HG03135 (cell line): ENCODE results near the gene PLXNB3.

Source experiments
- ATAC-seq: cut with Tn5 transposase; IDR thresholded peaks from one replicate; pipeline ENCODE4 v1.9.1; 2021; ENCODE audit warnings: mild to moderate bottlenecking, moderate library complexity; ENCODE audit not compliant: unreplicated experiment

The PLXNB3 gene

DNA sequence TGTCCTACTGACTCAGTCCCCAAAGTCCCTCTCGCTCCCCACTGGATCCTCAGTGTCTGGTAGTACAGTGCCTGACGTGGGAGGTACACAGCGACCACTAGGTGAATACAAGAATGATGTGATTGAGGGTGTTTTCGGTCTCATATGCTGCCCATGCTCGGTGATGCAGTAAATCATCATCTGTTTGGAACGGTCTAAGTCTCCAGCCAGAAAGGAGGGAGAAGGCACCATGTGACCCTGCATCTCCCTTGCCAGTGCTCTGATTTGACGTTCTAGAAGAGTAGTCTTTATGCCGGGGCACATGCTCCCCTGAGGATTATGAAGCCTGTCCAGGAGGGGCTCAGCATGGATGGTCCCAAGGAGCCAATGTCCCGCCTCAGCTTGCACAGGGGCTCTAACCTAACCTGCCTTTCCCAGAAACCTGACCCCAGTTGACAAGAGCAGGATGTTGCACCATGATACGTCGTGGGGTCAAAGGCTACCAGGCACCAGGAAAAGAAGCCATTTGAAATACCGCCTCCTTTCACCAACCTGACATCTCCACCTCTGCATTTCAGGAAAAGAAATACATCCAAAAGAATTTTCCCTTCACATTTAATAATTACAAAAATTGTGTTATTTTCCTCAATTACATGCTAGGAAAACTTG lies 13.8 kb upstream of the PLXNB3 start:
- ATAC-seq: no peak

DNA sequence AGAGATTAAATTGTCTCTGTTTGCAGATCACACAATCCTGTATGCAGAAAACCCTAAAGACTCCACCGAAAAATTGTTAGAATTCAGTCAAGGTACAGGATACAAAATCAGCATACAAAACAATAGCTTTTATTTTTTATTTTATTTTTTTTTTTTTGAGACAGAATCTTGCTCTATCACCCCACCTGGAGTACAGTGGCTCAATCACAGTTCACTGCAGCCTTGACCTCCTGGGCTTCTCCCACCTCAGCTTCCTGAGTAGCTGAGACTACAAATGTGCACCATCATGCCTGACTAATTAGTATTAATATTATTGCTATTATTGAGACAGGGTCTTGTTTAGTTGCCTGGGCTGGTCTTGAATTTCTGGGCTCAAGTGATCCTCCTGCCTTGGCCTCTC lies 8.9 kb upstream of the PLXNB3 start:
- no peak for ATAC-seq

DNA sequence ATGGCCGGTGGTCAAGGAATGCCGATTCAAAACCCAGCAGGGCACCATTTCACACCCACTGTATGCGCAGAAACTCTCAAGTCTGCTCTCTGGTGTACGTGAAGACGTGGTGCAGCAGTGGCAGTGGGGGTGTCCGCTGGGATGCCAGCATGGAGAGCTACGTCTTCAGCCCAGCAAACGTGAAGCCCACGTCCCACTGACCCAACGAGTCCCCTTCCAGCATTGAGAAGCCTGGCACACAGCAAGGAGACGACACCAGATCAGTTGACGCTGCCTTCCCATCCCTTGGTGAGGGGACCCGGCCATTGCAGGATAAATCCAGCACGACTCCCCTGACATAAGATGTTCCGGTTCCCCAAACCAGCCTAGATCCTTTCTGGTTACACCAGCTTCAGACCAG lies 2.2 kb upstream of the PLXNB3 start:
- ATAC-seq: no peak

DNA sequence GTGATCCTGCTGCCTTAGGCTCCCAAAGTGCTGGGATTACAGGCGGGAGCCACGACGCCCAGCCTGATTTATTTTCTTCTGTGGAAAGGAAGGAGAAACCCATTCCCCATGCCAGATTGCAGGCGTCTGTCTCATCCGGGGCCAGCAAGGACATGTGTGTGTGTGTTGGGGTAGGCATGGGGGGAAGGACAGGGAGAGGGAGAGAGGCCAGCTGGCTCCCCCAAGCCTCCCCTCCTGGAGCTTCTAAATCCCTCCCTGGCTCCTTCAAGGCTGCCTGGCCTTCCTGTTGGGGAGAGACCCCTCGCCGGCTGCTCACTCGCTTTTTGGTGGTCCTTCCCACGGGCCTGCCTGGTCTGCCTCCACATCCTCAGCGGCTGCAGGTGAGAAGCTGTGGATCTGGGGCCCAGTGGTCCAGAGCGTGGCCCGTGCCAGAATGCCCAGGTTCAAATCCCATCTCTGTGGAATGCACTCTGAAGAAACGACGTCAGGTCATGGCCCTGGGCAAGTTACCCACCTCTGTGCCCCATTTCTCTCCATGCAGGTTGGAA lies 1.3 kb upstream of the PLXNB3 start:
- ATAC-seq: no peak

DNA sequence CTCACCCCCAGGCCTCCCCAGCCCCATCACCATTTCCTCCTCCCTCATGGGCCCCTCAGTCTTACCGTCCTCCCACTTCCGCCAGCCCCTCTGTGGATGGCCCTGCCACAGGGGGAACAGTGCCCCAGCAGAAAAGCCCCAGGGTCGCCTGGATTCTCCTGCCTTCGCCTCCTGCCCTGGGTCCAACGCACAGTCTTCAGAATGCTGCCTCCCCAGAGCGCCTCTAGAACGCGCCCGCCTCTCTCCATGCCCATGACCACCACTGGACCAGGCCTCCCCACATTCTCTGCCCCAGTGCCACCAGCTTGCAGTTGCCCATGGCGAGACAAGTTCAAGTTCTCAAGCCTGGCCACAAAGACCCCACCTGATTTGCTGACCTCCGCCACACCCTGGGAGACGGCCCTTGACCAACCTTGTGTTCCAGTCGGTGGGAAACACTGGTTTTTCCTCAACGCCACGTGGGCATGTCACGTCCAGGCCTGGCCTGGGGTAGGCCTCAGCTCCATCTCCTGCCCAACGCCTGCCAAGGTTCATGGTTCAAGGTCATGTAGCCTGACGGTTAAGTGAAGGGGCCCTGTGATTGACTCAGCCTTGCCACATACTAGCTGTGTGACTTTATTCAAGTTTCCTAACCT lies 634 bp upstream of the PLXNB3 start:
- no peak for ATAC-seq

DNA sequence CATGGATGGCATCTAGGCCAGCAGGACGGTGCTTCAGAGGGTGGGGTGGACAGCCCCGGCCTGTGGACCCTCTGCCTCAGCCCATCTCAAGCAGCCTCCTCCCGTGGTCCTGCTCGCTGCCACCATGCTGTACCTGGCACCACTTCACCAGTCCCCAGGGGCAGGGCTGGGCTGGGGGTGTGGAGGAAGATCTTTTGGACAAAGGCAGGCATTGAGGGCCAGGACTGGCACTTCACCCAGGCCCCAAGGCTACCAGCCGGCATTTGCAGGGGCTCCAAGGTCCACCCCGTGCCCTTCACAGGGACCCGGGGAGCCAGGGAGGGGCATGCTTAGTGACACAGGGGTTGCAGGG lies 713 bp downstream of the PLXNB3 start:
- ATAC-seq: no peak

DNA sequence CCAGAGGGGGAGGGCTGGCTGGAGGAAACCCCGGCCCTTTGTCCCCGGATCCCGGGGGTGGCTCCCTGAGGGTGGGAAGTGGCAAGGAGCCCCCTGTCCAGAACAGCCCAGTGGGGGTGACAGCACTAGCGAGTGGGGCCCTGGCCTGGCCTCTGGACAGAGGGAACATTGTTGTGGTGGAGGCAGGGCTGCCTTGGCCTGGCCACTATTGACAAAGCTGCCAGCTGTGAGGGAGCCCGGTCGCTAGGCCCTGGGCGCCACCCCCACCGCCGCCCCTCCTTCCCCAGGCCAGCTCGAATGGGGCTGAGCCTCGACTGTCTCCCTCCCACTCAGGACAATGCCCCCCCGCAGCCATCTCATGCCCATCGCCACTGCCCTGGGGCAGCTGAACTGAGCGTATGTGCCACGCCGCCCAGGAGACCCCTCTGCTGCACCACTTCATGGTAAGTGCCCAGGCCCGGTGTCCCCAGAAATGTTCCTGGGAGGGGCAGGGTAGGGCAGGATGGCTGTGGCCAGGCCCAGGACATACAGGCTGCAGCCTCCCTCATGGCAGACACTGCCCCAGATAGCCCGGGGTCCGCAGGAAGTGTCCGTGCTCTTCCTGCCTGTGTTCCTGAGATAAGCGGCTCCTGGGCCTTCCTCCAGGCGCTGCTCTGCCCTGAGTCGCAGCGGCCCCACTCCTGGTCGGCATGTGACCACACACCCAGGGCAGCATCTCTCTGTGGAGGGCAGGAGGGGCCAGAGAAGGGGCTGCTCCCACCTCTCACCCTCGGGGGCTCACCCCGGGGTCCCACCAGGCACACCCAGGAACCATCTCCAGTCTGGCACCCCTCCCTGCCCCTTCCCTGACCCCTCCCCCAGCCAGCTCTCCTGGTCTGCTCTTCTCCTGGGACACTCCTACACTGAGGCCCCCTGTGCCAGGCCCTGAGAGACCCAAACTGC lies 1.4 kb downstream of the PLXNB3 start:
- no peak for ATAC-seq

DNA sequence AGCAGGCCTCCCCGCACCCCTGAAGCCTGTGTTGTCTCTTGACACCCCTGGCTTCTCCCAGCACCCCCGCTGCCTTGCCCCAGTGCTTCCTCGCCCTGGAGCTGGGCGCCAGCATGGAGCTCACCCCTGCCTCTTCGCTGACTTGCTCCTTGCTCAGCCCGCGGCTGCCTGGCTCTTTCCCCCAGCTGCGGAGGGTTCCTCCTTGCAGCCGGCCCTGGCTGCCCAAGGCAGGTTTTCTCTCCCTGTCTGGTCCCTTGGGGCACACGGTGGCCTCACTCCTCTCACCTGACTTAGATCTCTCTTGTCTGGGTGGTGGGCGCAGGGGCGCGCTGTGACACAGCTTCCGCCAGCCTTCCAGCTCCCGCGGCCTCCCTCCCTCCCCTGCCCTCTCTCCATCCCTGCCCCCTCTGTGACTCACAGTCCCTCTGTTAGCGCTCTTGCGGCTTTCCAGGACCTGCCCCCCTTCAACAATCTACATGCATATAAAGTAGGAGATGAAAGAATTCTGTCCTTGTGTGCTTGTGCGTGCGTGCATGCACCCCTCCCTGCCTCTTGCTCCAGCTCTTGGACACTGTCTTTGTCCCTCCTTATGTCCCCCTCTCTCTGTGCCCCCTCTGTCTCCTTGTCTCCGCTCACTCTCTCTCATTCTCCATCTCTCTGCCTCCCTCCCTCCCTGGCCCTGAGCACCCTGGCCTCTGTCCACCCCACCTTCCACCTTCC lies 2.2 kb downstream of the PLXNB3 start:
- ATAC-seq: no peak

DNA sequence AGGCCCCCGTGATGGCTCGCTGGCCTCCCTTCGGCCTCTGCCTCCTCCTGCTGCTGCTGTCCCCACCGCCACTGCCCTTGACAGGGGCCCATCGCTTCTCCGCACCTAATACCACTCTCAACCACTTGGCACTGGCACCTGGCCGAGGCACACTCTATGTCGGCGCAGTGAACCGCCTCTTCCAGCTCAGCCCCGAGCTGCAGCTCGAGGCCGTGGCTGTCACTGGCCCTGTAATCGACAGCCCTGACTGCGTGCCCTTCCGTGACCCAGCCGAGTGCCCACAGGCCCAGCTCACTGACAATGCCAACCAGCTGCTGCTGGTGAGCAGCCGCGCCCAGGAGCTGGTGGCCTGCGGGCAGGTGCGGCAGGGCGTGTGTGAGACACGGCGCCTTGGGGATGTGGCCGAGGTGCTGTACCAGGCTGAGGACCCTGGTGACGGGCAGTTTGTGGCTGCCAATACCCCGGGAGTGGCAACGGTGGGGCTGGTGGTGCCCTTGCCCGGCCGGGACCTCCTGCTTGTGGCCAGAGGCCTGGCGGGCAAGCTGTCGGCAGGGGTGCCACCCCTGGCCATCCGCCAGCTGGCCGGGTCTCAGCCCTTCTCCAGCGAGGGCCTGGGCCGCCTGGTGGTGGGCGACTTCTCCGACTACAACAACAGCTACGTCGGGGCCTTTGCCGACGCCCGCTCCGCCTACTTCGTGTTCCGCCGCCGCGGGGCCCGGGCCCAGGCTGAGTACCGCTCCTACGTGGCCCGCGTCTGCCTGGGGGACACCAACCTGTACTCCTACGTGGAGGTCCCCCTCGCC lies 3.0 kb downstream of the PLXNB3 start:
- no peak for ATAC-seq

DNA sequence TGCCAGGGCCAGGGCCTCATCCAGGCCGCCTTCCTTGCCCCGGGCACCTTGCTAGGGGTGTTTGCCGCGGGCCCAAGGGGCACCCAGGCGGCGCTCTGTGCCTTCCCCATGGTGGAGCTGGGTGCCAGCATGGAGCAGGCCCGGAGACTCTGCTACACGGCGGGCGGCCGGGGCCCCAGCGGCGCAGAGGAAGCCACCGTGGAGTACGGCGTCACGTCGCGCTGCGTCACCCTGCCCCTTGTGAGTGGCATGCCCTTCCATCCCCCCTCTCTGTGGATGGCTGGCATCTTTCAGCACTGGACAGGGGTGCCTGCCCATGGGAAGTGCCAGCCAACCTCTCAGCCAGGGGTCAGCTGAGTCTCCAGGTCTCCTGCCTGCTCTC lies 3.6 kb downstream of the PLXNB3 start:
- ATAC-seq: no peak

DNA sequence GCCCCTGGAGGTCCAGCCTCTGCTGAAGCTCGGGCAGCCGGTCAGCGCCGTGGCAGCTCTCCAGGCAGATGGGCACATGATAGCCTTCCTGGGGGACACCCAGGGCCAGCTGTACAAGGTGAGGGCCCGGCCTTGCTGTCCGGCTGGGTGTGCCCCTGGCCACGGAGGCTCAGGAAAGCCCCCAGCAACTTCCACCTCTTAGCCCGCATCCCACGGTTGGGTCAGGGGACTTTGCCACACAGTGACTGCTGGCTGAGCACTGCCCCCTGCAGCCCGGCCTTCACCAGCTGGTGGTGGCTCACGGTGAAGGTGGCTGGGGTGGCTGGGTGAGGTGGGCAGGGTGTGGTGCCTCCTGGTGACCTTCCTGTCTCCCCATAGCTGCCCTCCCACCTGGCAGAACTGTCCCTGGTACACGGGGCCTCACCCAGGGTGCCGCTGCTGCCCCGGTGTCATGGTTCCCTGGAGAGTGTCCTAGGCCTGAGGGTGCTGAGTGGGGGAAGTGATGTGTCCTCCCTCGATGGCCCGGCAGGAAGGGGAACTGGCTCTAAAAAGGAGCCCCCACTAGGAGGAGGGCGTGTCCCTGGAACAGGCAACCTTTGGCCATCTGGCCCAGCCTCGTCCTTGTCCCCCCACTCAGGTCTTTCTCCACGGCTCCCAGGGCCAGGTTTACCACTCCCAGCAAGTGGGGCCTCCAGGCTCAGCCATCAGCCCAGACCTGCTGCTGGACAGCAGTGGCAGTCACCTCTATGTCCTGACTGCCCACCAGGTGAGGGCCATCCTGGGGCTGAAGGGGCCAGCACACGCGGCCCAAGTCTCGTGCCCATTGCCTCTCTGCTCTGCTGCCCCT lies 4.5 kb downstream of the PLXNB3 start:
- ATAC-seq: no peak

DNA sequence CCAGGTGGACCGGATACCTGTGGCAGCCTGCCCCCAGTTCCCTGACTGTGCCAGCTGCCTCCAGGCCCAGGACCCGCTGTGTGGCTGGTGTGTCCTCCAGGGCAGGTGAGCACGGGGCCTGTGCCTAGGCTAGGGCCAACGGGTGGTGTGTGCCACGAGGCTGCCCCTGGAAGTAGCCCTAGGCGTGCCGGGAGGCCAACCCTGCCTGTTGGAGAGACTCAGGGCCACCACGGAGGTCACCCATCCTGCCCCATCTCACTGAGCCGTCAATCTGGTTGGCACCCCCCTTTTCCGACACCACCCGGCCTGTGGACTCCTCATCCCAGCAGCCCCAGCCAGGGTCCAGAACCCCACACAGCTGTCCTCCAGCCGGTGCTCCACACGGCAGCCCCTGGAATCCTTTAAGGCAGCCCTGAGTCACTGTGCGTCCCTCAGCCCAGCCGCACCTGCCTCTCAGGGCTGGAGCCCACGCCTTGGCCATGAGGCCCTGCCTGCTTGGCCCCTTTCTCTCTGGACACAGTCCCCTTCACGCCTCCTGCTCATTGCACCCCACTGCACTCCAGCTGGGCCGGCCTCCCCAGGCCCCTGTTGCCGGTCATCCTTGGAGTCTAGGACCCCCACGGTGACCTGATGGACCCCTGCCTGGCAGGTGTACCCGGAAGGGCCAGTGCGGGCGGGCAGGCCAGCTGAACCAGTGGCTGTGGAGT lies 5.3 kb downstream of the PLXNB3 start:
- ATAC-seq: no peak

DNA sequence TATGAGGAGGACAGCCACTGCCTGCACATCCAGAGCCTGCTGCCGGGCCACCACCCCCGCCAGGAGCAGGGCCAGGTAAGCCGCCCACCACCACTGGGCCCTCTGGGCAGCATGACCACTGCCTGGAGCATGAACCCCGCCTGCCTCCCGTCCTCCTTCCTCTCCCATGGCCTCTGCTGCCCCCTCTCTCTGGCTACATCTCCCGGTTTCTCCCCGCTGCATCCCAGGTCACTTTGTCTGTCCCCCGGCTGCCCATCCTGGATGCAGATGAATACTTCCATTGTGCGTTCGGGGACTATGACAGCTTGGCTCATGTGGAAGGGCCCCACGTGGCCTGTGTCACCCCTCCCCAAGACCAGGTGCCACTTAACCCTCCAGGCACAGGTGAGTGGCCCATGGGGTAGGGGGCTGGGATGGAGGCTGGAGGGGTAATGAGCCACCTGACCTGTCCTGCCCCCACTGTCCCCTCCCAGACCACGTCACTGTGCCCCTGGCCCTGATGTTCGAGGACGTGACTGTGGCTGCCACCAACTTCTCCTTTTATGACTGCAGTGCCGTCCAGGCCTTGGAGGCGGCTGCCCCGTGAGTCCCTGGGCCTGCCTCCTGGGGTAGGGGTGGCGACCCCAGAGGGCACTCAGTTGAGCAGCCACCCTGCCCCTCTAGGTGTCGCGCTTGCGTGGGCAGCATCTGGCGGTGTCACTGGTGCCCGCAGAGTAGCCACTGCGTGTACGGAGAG lies 6.0 kb downstream of the PLXNB3 start:
- no peak for ATAC-seq

DNA sequence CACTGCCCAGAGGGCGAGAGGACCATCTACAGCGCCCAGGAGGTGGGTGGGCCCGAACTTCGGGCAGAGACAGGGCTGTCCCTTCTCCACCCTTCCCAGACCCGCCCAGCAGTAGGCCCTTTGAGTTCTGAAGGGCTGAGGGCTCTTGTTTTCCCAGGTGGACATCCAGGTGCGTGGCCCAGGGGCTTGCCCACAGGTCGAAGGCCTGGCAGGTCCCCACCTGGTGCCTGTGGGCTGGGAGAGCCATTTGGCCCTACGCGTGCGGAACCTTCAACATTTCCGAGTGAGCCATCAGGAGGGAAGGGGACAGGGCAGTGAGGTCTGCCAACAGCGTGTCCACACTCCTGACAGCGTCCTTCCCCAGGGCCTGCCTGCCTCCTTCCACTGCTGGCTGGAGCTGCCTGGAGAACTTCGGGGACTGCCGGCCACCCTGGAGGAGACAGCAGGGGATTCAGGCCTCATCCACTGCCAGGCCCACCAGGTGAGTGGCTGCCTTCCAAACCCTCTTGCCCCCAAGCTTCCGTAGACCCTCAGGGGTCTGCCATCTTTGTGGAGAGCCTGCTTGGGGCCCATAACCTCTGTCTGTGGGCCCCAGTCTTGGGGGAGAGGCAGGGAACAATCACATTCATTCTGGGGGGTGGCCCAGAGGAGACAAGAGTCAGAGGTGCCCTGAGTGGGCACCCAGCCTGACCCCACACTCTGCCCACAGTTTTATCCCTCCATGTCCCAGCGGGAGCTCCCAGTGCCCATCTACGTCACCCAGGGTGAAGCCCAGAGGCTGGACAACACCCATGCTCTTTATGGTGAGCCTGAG lies 6.8 kb downstream of the PLXNB3 start:
- no peak for ATAC-seq

DNA sequence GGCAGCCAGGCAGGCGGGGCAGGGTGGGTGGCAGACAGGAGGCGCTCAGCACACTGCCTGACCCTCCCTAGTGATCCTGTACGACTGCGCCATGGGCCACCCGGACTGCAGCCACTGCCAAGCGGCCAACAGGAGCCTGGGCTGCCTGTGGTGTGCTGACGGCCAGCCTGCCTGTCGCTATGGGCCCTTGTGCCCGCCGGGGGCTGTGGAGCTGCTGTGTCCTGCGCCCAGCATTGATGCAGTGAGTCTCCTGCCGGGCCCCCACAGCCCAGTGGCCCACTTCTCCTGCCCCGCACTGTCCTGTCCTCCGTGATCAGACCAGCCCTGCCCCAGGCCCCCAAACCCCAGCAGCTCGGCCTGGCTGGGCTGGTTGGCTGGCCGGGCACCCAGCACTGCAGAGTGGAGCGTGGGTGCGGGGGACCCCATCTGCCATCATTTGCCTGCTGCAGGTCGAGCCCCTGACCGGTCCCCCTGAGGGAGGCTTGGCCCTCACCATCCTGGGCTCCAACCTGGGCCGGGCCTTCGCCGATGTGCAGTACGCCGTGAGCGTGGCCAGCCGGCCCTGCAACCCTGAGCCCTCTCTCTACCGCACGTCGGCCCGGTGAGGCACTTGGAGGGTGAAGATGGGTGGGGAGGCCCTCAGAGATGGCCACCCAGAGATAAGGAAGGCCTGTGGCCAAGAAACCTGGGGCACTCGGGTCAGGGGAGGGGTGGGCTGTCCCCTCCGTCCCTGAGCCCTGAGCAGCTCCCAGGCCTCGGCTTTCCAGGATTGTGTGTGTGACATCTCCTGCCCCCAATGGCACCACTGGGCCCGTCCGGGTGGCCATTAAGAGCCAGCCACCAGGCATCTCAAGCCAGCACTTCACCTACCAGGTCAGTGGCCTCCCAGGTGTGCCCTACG lies 7.6 kb downstream of the PLXNB3 start:
- no peak for ATAC-seq
